GM19043 (cell line): ENCODE data around the gene CLRN3.

Experiments used
- ATAC-seq: cut with Tn5 transposase; IDR thresholded peaks from one replicate; pipeline ENCODE4 v1.9.1; 2021; ENCODE audit warnings: low read depth; ENCODE audit not compliant: unreplicated experiment

The CLRN3 gene

GRCh38 chr10:127892743-127893142 is at the start of gene CLRN3:
CLRN3 (minus strand) TSS chr10:127892941; CDS start chr10:127892784, 157 bp downstream.
- no peak for ATAC-seq

GRCh38 chr10:127940866-127941640 is 48.3 kb upstream of the CLRN3 start:
- no peak for ATAC-seq

- no peak for ATAC-seq
These were observed 47.1 kb upstream of the CLRN3 start for GRCh38 chr10:127939786-127940330.

- ATAC-seq, result no peak
These were observed 45.2 kb upstream of the CLRN3 start for GRCh38 chr10:127937915-127938463.

- no peak for ATAC-seq
These were observed 44.3 kb upstream of the CLRN3 start for GRCh38 chr10:127937069-127937468.

GRCh38 chr10:127935071-127935561 is 42.4 kb upstream of the CLRN3 start:
- no peak for ATAC-seq

- no peak for ATAC-seq
These were observed 41.6 kb upstream of the CLRN3 start for GRCh38 chr10:127934383-127934782.

- ATAC-seq, result no peak
These were observed 40.5 kb upstream of the CLRN3 start for GRCh38 chr10:127933271-127933670.

- no peak for ATAC-seq
These were observed 40.0 kb upstream of the CLRN3 start for GRCh38 chr10:127932521-127933270.

GRCh38 chr10:127928021-127928806 is 35.5 kb upstream of the CLRN3 start:
- ATAC-seq, result no peak

- no peak for ATAC-seq
These were observed 33.7 kb upstream of the CLRN3 start for GRCh38 chr10:127926455-127926854.

GRCh38 chr10:127925471-127926207 is 32.9 kb upstream of the CLRN3 start:
- no peak for ATAC-seq

GRCh38 chr10:127923646-127924045 is 30.9 kb upstream of the CLRN3 start:
- ATAC-seq, result no peak

GRCh38 chr10:127922675-127923366 is 30.1 kb upstream of the CLRN3 start:
- ATAC-seq, result no peak

- ATAC-seq, result no peak
These were observed 29.5 kb upstream of the CLRN3 start for GRCh38 chr10:127922206-127922605.

GRCh38 chr10:127921753-127922145 is 29.0 kb upstream of the CLRN3 start:
- no peak for ATAC-seq

- ATAC-seq, result no peak
These were observed 28.5 kb upstream of the CLRN3 start for GRCh38 chr10:127921075-127921752.

GRCh38 chr10:127920306-127921074 is 27.7 kb upstream of the CLRN3 start:
- ATAC-seq, result no peak
